ENCODE results near the gene ORMDL1.

DNA sequence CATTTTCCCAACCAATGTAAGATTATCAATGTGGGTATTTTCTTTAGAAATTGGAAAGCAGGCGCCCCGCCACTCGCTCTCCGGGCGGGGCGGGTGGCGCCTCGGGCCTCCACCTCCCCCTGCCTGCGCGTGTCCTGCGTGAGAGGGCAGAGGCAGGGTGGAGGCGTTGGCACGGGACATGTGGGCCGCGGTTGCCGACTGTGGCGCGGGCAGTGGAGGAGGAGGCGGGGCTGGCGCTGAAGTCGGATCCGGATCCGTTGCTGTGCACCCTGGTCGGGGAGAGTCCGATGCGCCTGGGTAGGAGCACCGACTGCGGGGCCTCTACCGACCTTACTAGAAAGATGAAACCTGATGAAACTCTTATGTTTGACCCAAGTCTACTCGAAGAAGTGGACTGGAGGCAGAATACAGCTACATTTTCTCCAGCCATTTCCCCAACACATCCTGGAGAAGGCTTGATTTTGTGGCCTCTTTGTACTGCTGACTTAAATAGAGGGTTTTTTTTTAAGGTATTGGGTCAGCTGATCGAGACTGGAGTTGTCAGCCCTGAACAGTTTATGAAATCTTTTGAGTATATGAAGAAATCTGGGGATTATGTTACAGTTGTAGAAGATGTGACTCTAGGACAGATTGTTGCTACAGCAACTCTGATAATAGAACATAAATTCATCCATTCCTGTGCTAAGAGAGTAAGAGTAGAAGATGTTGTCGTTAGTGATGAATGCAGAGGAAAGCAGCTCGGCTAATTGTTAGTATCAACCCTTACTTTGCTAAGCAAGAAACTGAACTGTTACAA lies 38.0 kb upstream of the ORMDL1 start:
- TF ChIP-seq, protein P1, sequence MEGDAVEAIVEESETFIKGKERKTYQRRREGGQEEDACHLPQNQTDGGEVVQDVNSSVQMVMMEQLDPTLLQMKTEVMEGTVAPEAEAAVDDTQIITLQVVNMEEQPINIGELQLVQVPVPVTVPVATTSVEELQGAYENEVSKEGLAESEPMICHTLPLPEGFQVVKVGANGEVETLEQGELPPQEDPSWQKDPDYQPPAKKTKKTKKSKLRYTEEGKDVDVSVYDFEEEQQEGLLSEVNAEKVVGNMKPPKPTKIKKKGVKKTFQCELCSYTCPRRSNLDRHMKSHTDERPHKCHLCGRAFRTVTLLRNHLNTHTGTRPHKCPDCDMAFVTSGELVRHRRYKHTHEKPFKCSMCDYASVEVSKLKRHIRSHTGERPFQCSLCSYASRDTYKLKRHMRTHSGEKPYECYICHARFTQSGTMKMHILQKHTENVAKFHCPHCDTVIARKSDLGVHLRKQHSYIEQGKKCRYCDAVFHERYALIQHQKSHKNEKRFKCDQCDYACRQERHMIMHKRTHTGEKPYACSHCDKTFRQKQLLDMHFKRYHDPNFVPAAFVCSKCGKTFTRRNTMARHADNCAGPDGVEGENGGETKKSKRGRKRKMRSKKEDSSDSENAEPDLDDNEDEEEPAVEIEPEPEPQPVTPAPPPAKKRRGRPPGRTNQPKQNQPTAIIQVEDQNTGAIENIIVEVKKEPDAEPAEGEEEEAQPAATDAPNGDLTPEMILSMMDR (IDR thresholded peaks at IDR 0.05): no peak
- TF ChIP-seq POLR2AphosphoS5 (IDR thresholded peaks at IDR 0.05) (no peak), POLR2A (IDR thresholded peaks at IDR 0.05) (no peak)
